Coronary artery (tissue), 2 donors: ENCODE measurements around the gene ADGRG1.

Experiments used
- DNase-seq: peaks from one replicate; pipeline ENCODE4 v3.0.0-alpha.2; 2017; ENCODE audit warnings: low spot score
- H3K27ac ChIP-seq, 2 donors: fragments of 200-600 bp; sonication (generic); one replicate each; pipeline ENCODE4 v1.5.1; 2016 to 2019
- H3K4me3 ChIP-seq: fragments of 200-600 bp; sonication (generic); 2 replicates; pipeline ENCODE4 v1.5.1; 2016; ENCODE audit warnings: mild to moderate bottlenecking, moderate library complexity
- TF ChIP-seq, protein P1 (sequence below): fragments of 200-600 bp; sonication (generic); IDR thresholded peaks from one replicate; pipeline ENCODE4 v1.5.1; 2019; ENCODE audit warnings: antibody characterized with exemption

The ADGRG1 gene

DNA sequence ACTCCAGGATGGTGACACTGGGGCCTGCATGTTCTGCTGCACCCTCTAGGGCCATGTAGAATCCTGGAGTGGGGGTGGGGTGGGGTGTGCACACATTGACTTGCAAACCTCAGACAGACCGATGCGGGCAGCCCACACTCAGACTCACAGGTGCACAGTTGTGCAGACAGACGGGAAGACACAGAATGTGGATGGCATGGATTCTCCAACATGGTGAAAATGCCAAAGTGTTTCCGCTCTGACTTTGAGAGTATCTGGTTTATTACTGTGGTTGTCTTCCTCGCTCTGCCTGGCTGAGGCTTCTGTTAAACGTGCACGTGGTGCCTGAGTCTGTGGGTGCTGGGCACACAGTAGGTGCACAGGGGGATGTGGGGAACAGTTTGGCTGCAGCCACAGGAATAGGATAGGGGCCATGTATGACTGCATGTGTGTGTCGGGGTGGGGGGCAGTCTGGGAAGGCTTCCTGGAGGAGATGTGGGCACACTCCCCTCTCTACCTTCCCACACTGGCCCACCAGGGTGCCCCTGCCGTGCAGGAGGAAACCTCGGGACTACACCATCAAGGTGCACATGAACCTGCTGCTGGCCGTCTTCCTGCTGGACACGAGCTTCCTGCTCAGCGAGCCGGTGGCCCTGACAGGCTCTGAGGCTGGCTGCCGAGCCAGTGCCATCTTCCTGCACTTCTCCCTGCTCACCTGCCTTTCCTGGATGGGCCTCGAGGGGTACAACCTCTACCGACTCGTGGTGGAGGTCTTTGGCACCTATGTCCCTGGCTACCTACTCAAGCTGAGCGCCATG is 30.6 kb downstream of the ADGRG1 start:
- TF ChIP-seq, protein P1, sequence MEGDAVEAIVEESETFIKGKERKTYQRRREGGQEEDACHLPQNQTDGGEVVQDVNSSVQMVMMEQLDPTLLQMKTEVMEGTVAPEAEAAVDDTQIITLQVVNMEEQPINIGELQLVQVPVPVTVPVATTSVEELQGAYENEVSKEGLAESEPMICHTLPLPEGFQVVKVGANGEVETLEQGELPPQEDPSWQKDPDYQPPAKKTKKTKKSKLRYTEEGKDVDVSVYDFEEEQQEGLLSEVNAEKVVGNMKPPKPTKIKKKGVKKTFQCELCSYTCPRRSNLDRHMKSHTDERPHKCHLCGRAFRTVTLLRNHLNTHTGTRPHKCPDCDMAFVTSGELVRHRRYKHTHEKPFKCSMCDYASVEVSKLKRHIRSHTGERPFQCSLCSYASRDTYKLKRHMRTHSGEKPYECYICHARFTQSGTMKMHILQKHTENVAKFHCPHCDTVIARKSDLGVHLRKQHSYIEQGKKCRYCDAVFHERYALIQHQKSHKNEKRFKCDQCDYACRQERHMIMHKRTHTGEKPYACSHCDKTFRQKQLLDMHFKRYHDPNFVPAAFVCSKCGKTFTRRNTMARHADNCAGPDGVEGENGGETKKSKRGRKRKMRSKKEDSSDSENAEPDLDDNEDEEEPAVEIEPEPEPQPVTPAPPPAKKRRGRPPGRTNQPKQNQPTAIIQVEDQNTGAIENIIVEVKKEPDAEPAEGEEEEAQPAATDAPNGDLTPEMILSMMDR, result no peak
- no peak overlapping the region for H3K4me3 ChIP-seq
- no peak overlapping the region for H3K27ac ChIP-seq
- no peak for DNase-seq

DNA sequence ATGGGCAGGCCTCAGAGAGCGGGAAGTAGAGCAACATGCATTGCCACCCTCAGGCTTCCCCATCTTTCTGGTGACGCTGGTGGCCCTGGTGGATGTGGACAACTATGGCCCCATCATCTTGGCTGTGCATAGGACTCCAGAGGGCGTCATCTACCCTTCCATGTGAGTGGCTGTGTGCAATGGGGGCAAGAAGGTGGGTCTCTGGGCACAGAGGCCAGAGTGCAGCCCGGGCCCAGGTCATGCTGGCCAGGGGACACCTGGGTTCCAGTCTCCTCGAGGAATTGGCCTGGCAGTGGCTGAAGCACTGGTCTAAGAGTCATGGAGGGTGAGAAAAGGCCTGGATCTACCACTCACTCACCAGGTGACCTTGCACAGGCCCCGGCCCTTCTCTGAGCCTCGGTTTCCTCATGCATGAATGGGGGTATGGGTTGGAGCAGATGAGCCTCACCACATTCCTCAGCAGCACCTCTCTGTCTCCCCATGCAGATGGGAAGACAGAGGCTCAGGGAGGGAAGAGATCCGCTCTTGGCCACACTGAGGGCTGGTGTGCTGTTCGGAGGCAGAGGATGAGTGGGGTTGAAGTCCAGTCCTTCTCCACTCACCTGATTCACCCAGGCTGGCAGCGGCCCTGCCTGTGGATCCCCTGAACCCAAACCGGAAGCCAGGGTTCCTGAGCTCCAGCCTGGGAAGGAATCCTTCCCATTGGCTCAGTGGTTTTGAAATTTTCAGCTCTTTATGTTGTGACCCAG is 32.5 kb downstream of the ADGRG1 start:
- H3K4me3 ChIP-seq, result no peak overlapping the region
- no peak for DNase-seq
- H3K27ac ChIP-seq, result no peak overlapping the region
- TF ChIP-seq, protein P1, result no peak

DNA sequence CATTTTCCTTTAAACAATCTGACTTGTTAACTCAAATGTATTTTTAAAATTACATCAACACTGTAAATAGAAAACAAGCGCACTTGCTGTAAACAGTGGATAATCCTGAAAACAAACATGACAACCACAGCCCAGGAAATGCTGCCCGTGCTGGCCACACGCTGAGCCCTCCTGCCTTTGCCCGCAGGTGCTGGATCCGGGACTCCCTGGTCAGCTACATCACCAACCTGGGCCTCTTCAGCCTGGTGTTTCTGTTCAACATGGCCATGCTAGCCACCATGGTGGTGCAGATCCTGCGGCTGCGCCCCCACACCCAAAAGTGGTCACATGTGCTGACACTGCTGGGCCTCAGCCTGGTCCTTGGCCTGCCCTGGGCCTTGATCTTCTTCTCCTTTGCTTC is 33.1 kb downstream of the ADGRG1 start:
- DNase-seq, result no peak
- Histone ChIP-seq H3K4me3 (no peak overlapping the region), H3K27ac (no peak overlapping the region)
- TF ChIP-seq, protein P1, result no peak

DNA sequence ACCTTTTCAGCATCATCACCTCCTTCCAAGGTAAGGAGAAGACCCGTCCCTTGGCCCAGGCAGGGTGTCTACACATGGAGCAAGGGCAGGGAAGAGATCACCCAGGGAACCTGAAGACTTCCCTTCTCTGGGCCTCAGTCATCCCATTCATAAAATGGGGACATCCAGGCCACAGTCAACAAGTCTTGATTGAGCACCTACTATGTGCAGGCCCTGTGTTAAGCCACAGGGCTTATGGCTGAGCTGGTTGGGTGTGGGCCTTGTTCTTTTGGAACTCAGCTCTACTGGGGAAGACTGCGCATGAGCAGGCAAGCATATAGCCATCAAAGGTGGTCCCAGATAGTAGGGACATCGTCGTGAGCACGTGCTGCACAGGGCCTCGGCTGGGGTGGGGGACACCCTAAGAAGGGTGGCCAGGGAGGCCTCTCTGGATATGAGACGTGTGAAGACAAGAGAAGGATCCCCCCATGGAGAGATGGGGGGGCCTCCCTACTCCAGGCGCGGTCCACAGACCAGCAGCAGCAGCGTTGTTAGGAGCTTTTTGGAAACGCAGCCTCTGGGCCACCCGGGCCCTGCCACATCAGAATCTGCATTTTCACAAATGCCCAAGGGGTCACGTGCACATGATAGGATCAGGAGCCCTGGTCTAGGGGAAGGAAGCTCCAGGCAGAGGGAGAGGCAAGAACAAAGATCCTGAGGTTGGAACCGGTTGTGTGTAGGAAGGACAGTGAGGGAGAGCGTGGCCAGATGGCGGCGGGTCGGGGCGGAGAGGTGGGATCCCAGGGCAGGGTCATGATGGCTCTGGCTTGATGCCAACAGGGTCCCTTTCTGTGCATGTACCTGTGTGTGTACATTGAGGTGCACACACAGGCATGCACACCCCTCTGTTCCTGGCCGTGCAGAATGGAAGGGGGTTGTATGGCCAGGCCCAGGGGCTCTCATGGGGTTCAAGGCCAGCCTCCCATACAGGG is 33.8 kb downstream of the ADGRG1 start:
- TF ChIP-seq, protein P1, result no peak

DNA sequence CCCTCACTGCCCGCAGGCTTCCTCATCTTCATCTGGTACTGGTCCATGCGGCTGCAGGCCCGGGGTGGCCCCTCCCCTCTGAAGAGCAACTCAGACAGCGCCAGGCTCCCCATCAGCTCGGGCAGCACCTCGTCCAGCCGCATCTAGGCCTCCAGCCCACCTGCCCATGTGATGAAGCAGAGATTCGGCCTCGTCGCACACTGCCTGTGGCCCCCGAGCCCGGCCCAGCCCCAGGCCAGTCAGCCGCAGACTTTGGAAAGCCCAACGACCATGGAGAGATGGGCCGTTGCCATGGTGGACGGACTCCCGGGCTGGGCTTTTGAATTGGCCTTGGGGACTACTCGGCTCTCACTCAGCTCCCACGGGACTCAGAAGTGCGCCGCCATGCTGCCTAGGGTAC is 35.0 kb downstream of the ADGRG1 start:
- H3K4me3 ChIP-seq, result no peak overlapping the region
- TF ChIP-seq, protein P1, result no peak
- no peak overlapping the region for H3K27ac ChIP-seq
- no peak for DNase-seq

More for the DNA sequence above, 33.8 kb downstream of the ADGRG1 start:
- Histone ChIP-seq H3K4me3 (no peak overlapping the region), H3K27ac (no peak overlapping the region)
- no peak for DNase-seq

DNA sequence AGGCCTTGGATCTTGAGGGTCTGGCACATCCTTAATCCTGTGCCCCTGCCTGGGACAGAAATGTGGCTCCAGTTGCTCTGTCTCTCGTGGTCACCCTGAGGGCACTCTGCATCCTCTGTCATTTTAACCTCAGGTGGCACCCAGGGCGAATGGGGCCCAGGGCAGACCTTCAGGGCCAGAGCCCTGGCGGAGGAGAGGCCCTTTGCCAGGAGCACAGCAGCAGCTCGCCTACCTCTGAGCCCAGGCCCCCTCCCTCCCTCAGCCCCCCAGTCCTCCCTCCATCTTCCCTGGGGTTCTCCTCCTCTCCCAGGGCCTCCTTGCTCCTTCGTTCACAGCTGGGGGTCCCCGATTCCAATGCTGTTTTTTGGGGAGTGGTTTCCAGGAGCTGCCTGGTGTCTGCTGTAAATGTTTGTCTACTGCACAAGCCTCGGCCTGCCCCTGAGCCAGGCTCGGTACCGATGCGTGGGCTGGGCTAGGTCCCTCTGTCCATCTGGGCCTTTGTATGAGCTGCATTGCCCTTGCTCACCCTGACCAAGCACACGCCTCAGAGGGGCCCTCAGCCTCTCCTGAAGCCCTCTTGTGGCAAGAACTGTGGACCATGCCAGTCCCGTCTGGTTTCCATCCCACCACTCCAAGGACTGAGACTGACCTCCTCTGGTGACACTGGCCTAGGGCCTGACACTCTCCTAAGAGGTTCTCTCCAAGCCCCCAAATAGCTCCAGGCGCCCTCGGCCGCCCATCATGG is 35.7 kb downstream of the ADGRG1 start:
- DNase-seq, result no peak
- no peak overlapping the region for H3K4me3 ChIP-seq
- TF ChIP-seq, protein P1, result no peak
- no peak overlapping the region for H3K27ac ChIP-seq
